CD4-positive, alpha-beta T cell treated with Interleukin-15 for 4 hours (primary cell): ENCODE results near the gene FZD2.
A peak's percentile ranks its signal among the peaks of the same experiment; 100 is the strongest.
"Not testable (repeated sequence)": the region's sequence is repeated elsewhere in the genome, so short reads cannot be mapped to it uniquely, and the experiment has no call there.

Experiments used
- DNase-seq: peaks from one replicate; pipeline ENCODE4 v3.0.0-alpha.2; 2020; ENCODE audit warnings: low spot score

Gene FZD2

GRCh38 chr17:44556832-44557606 is at the start of gene FZD2:
TSS of gene FZD2 (plus strand) at chr17:44557484. CDS start at chr17:44557689, 205 bp downstream.
- peak; percentile 72 for DNase-seq

- DNase-seq, result not testable (repeated sequence)
Observed at GRCh38 chr17:44511241-44512134, 45.8 kb upstream of the FZD2 start.

- no peak for DNase-seq
Observed at GRCh38 chr17:44518032-44518431, 39.3 kb upstream of the FZD2 start.

GRCh38 chr17:44522883-44523671 is 34.2 kb upstream of the FZD2 start:
- peak; percentile 38 for DNase-seq

GRCh38 chr17:44523672-44523972 is 33.7 kb upstream of the FZD2 start:
- DNase-seq, result no peak

- no peak for DNase-seq
Observed at GRCh38 chr17:44527102-44527501, 30.2 kb upstream of the FZD2 start.

GRCh38 chr17:44527954-44528353 is 29.3 kb upstream of the FZD2 start:
- no peak for DNase-seq

- DNase-seq, result no peak
Observed at GRCh38 chr17:44529864-44530263, 27.4 kb upstream of the FZD2 start.

GRCh38 chr17:44530896-44531418 is 26.3 kb upstream of the FZD2 start:
- DNase-seq, result no peak

GRCh38 chr17:44533533-44534246 is 23.6 kb upstream of the FZD2 start:
- DNase-seq, result peak; percentile 80

GRCh38 chr17:44536090-44536953 is 21.0 kb upstream of the FZD2 start:
- no peak for DNase-seq

- DNase-seq, result not testable (repeated sequence)
Observed at GRCh38 chr17:44537922-44538321, 19.4 kb upstream of the FZD2 start.

GRCh38 chr17:44539673-44540072 is 17.6 kb upstream of the FZD2 start:
- no peak for DNase-seq

GRCh38 chr17:44540246-44541084 is 16.8 kb upstream of the FZD2 start:
- DNase-seq, result no peak

- no peak for DNase-seq
Observed at GRCh38 chr17:44541884-44542581, 15.3 kb upstream of the FZD2 start.

GRCh38 chr17:44543213-44543904 is 13.9 kb upstream of the FZD2 start:
- DNase-seq, result no peak

- DNase-seq, result no peak
Observed at GRCh38 chr17:44543905-44544523, 13.3 kb upstream of the FZD2 start.
